SK-N-SH treated with all-trans-retinoic acid at 6 μM for 48 hours (cell line): Measurements from ENCODE around the gene NADSYN1.

ENCODE experiments used
- ATAC-seq: fragments of 200-7000 bp; cut with Tn5 transposase; 3 replicates; pipeline ENCODE4 v1.9.1; 2020; ENCODE audit warnings: mild to moderate bottlenecking, moderate library complexity
- ARNTL ChIP-seq: fragments of 450-650 bp; formaldehyde crosslinking; IDR thresholded peaks from 2 replicates; pipeline ENCODE4 v1.5.0; 2020; ENCODE audit warnings: low read depth, mild to moderate bottlenecking, moderate library complexity, borderline replicate concordance
- BACH2 ChIP-seq: fragments of 250-450 bp; sonication (Bioruptor Pico); IDR thresholded peaks from 2 replicates; pipeline ENCODE4 v1.9.0; 2021; ENCODE audit warnings: mild to moderate bottlenecking, borderline replicate concordance
- ESRRG ChIP-seq: fragments of 250-450 bp; sonication (Bioruptor Pico); IDR thresholded peaks from 2 replicates; pipeline ENCODE4 v1.6.1; 2021; ENCODE audit warnings: mild to moderate bottlenecking
- PPARA ChIP-seq: fragments of 250-450 bp; sonication (Bioruptor Pico); IDR thresholded peaks from 2 replicates; pipeline ENCODE4 v1.5.0; 2020; ENCODE audit warnings: mild to moderate bottlenecking, borderline replicate concordance
- RARB ChIP-seq: fragments of 250-450 bp; sonication (Bioruptor Pico); IDR thresholded peaks from 2 replicates; pipeline ENCODE4 v1.8.0; 2021; ENCODE audit warnings: mild to moderate bottlenecking, moderate library complexity
- TOX ChIP-seq: fragments of 250-450 bp; sonication (Bioruptor Pico); IDR thresholded peaks from 2 replicates; pipeline ENCODE4 v1.8.0; 2021; ENCODE audit warnings: mild to moderate bottlenecking, moderate library complexity, borderline replicate concordance
- ZC3H10 ChIP-seq: fragments of 250-450 bp; sonication (Bioruptor Pico); IDR thresholded peaks from 2 replicates; pipeline ENCODE4 v1.5.1; 2021; ENCODE audit warnings: mild to moderate bottlenecking, moderate library complexity
- ZFP3 ChIP-seq: fragments of 250-450 bp; sonication (Bioruptor Pico); IDR thresholded peaks from 2 replicates; pipeline ENCODE4 v1.5.0; 2020; ENCODE audit warnings: mild to moderate bottlenecking, moderate library complexity
- ZFP30 ChIP-seq: fragments of 450-650 bp; formaldehyde crosslinking; IDR thresholded peaks from 2 replicates; pipeline ENCODE4 v1.5.0; 2022; ENCODE audit warnings: mild to moderate bottlenecking, moderate library complexity
- ZNF70 ChIP-seq: fragments of 450-650 bp; formaldehyde crosslinking; IDR thresholded peaks from 2 replicates; pipeline ENCODE4 v1.5.0; 2020; ENCODE audit warnings: mild to moderate bottlenecking, moderate library complexity
- ZNF8 ChIP-seq: fragments of 450-650 bp; formaldehyde crosslinking; IDR thresholded peaks from 2 replicates; pipeline ENCODE4 v1.5.0; 2020; ENCODE audit warnings: mild to moderate bottlenecking, moderate library complexity
- TF ChIP-seq, protein P1 (sequence below): fragments of 250-450 bp; sonication (Bioruptor Pico); IDR thresholded peaks from 2 replicates; pipeline ENCODE4 v1.8.0; 2021; ENCODE audit warnings: low read depth, mild to moderate bottlenecking, moderate library complexity, borderline replicate concordance
- TF ChIP-seq, protein P2 (sequence below): fragments of 250-450 bp; sonication (Bioruptor Pico); IDR thresholded peaks from 2 replicates; pipeline ENCODE4 v1.5.0; 2020; ENCODE audit warnings: mild to moderate bottlenecking, moderate library complexity
- TF ChIP-seq, protein P3 (sequence below): fragments of 250-450 bp; sonication (Bioruptor Pico); IDR thresholded peaks from 2 replicates; pipeline ENCODE4 v1.5.1; 2021; ENCODE audit warnings: mild to moderate bottlenecking, moderate library complexity

Gene NADSYN1

DNA sequence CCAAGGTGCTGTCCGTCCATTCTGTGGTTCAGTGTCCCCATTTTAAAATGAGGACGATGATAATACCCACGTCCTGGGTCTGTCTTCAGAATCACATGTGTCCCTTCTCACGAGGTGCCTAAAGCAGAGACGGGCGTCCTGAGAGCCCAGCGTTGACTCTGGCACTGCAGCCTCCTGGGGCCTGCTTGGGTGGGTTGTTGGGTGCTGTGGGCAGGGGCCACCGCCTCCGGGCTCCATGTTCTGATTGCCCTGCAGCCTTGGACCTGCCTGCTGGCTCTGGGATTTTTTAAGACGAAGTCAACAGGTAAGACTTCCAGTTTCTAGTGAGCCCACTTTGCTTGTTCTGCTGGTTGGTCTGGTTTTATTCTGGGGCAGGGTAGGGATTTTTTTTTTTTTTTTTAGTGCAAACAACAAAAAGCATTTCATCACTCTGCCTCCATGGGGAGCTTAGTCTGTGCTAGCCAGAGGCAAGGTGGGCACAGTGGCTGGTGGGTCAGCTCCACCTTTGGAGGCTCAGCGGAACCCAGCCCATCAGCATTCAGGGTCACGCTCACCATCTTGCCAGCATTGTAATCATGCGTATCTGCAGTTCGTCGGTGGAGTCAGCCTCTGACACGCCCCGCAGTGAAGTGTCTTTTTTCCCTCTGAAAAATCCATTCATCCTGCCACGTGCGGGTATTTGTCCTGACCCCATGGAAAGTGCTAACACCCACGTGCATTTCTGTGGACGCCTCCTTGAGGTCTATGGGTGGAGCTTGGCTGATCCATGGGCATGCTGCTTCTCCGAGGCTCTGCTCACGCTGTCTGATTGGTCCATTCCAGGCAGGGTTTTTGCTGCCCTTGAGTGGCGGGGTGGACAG, 28.3 kb downstream of the NADSYN1 start:
- no peak for ATAC-seq
- no peak for TF ChIP-seq PPARA (CRISPR knock-in tag)

DNA sequence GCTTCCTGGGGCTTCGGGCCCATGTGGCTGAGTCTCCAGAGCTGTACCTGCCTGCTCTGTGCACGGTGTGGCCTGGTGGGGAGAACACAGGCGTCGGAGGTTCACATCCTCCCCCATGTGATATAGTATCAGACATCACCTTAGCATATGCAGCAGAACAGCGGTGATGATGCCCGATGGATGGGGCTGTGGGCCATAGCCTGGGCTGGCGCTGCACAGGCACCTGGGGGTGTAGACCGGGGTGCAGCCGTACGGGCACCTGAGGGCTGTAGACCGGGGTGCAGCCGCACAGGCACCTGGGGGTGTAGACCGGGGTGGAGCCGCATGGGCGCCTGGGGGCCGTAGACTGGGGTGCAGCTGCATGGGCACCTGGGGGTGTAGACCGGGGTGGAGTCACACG, 29.2 kb downstream of the NADSYN1 start:
- ATAC-seq = no peak
- TF ChIP-seq ZFP30 (CRISPR knock-in tag) = no peak
- TF ChIP-seq ZC3H10 (CRISPR knock-in tag) = no peak
- no peak for TF ChIP-seq ZFP3 (CRISPR knock-in tag)
- no peak for TF ChIP-seq TOX
- no peak for TF ChIP-seq ZNF70 (CRISPR knock-in tag)
- TF ChIP-seq RARB = no peak

DNA sequence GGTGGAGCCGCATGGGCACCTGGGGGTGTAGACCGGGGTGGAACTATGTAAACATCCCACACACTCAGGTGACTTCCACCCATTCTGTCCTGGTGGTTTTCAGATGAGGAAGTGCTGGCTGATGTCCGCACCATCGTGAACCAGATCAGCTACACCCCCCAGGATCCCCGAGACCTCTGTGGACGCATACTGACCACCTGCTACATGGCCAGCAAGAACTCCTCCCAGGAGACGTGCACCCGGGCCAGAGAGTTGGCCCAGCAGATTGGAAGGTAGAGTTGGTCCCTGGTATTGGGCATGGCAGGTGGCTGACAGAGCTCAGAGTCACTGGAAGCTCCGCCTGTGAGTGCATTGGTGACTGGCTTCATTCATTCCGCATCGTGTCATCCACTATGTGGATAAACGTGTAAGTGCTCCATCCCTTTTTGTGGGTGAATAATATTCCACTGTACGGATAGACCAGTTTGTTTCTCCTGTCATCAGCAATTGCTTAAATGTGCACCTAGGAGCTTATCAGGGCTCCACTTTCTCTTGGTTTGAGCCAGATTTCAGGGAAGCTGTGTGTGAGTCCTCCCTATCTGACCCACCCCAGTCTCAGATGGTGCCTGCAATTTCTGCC, 29.9 kb downstream of the NADSYN1 start:
- ATAC-seq = no peak
- TF ChIP-seq, protein P1, sequence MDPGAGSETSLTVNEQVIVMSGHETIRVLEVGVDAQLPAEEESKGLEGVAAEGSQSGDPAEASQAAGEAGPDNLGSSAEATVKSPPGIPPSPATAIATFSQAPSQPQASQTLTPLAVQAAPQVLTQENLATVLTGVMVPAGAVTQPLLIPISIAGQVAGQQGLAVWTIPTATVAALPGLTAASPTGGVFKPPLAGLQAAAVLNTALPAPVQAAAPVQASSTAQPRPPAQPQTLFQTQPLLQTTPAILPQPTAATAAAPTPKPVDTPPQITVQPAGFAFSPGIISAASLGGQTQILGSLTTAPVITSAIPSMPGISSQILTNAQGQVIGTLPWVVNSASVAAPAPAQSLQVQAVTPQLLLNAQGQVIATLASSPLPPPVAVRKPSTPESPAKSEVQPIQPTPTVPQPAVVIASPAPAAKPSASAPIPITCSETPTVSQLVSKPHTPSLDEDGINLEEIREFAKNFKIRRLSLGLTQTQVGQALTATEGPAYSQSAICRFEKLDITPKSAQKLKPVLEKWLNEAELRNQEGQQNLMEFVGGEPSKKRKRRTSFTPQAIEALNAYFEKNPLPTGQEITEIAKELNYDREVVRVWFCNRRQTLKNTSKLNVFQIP (CRISPR knock-in tag) = no peak
- TF ChIP-seq ZFP30 (CRISPR knock-in tag) (no peak), PPARA (CRISPR knock-in tag) (no peak), ARNTL (CRISPR knock-in tag) (no peak), ZC3H10 (CRISPR knock-in tag) (no peak), ZNF8 (CRISPR knock-in tag) (no peak)
- TF ChIP-seq, protein P2, sequence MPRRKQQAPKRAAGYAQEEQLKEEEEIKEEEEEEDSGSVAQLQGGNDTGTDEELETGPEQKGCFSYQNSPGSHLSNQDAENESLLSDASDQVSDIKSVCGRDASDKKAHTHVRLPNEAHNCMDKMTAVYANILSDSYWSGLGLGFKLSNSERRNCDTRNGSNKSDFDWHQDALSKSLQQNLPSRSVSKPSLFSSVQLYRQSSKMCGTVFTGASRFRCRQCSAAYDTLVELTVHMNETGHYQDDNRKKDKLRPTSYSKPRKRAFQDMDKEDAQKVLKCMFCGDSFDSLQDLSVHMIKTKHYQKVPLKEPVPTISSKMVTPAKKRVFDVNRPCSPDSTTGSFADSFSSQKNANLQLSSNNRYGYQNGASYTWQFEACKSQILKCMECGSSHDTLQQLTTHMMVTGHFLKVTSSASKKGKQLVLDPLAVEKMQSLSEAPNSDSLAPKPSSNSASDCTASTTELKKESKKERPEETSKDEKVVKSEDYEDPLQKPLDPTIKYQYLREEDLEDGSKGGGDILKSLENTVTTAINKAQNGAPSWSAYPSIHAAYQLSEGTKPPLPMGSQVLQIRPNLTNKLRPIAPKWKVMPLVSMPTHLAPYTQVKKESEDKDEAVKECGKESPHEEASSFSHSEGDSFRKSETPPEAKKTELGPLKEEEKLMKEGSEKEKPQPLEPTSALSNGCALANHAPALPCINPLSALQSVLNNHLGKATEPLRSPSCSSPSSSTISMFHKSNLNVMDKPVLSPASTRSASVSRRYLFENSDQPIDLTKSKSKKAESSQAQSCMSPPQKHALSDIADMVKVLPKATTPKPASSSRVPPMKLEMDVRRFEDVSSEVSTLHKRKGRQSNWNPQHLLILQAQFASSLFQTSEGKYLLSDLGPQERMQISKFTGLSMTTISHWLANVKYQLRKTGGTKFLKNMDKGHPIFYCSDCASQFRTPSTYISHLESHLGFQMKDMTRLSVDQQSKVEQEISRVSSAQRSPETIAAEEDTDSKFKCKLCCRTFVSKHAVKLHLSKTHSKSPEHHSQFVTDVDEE (CRISPR knock-in tag) = no peak

DNA sequence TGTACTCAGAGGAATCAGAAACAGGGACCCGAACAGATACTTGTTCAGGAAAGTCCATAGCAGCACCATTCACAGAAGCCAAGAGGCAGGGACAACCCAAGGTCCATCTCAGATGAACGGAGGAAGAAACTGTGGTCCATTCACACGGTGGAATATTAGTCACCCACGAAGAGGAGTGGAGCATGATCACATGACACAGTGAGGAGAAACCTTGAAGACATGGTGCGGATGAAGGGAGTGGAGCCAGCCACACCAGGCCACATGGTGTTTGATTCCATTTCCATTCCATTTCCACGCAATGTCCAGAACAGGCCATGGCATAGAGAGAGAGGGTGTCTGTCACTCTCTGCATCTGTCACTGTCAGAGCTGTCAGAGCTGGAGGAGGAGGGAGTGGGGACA, 30.7 kb downstream of the NADSYN1 start:
- TF ChIP-seq BACH2 (no peak), ESRRG (no peak), ZNF70 (CRISPR knock-in tag) (no peak)
- TF ChIP-seq, protein P3, sequence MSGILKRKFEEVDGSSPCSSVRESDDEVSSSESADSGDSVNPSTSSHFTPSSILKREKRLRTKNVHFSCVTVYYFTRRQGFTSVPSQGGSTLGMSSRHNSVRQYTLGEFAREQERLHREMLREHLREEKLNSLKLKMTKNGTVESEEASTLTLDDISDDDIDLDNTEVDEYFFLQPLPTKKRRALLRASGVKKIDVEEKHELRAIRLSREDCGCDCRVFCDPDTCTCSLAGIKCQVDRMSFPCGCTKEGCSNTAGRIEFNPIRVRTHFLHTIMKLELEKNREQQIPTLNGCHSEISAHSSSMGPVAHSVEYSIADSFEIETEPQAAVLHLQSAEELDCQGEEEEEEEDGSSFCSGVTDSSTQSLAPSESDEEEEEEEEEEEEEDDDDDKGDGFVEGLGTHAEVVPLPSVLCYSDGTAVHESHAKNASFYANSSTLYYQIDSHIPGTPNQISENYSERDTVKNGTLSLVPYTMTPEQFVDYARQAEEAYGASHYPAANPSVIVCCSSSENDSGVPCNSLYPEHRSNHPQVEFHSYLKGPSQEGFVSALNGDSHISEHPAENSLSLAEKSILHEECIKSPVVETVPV (CRISPR knock-in tag) = no peak
- TF ChIP-seq, protein P1 (CRISPR knock-in tag) = no peak
- TF ChIP-seq, protein P2 (CRISPR knock-in tag) = no peak
- no peak for ATAC-seq
